Mesenchymal stem cell (in vitro differentiated cells and primary cell): ENCODE results near the gene PDE4B.
"Not testable (repeated sequence)": the region's sequence is repeated elsewhere in the genome, so short reads cannot be mapped to it uniquely, and the experiment has no call there.

Experiments used
- DNase-seq: peaks from one replicate; pipeline ENCODE4 v3.0.0-alpha.2; 2013
- H2AFZ ChIP-seq: one replicate; pipeline ENCODE4 v1.6.1; 2013; ENCODE audit warnings: low read depth, mild to moderate bottlenecking, control low read depth, inconsistent platforms, low read length, moderate library complexity
- H2AK5ac ChIP-seq: 2 replicates; pipeline ENCODE4 v1.6.1; 2013; ENCODE audit warnings: low read length, moderate library complexity, mild to moderate bottlenecking, inconsistent platforms; ENCODE audit not compliant: severe bottlenecking
- H2BK120ac ChIP-seq: one replicate; pipeline ENCODE4 v1.6.1; 2013; ENCODE audit warnings: low read depth, mild to moderate bottlenecking, inconsistent platforms, low read length, moderate library complexity
- H2BK12ac ChIP-seq, 2 experiments: one replicate each; pipeline ENCODE4 v1.6.1; 2013; ENCODE audit warnings: inconsistent platforms in 2 of 2, low read length in 2 of 2, mild to moderate bottlenecking in 2 of 2, moderate library complexity in 2 of 2, control low read depth in 1 of 2
- H2BK15ac ChIP-seq: one replicate; pipeline ENCODE4 v1.6.1; 2013; ENCODE audit warnings: mild to moderate bottlenecking, low read depth, inconsistent platforms; ENCODE audit not compliant: poor library complexity, severe bottlenecking
- H2BK5ac ChIP-seq: 2 replicates; pipeline ENCODE4 v1.6.1; 2013; ENCODE audit warnings: low read depth, mild to moderate bottlenecking, low read length, control low read depth, inconsistent platforms; ENCODE audit not compliant: poor library complexity, severe bottlenecking
- H3K14ac ChIP-seq, 2 experiments: one replicate each; pipeline ENCODE4 v1.6.1; 2013; ENCODE audit warnings: inconsistent platforms in 2 of 2, low read length in 2 of 2, control low read depth in 1 of 2, mild to moderate bottlenecking in 1 of 2, moderate library complexity in 1 of 2
- H3K18ac ChIP-seq, 2 experiments: one replicate each; pipeline ENCODE4 v1.6.1; 2013; ENCODE audit warnings: inconsistent platforms in 2 of 2, low read length in 2 of 2, control low read depth in 1 of 2, low read depth in 1 of 2, mild to moderate bottlenecking in 1 of 2
- H3K23ac ChIP-seq, 2 experiments: one replicate each; pipeline ENCODE4 v1.6.1; 2013; ENCODE audit warnings: inconsistent platforms in 2 of 2, low read length in 2 of 2, mild to moderate bottlenecking in 2 of 2, moderate library complexity in 2 of 2, control low read depth in 1 of 2
- H3K27ac ChIP-seq: 2 replicates; pipeline ENCODE4 v1.5.1; 2013; ENCODE audit warnings: mild to moderate bottlenecking, moderate library complexity, low read length, control low read depth, inconsistent platforms; ENCODE audit not compliant: poor library complexity, severe bottlenecking
- H3K27me3 ChIP-seq, 2 experiments: 2 replicates each; pipeline versions ENCODE4 v1.6.1 to v1.7.0; 2013; ENCODE audit warnings: low read length in 2 of 2, mild to moderate bottlenecking in 2 of 2, moderate library complexity in 2 of 2, control low read depth in 1 of 2, inconsistent platforms in 1 of 2; ENCODE audit not compliant: control insufficient read depth in 1 of 2, insufficient read depth in 1 of 2
- H3K36me3 ChIP-seq, 2 experiments: 2 replicates each; pipeline versions ENCODE4 v1.6.1 to v1.7.0; 2013; ENCODE audit warnings: low read length in 2 of 2, control low read depth in 1 of 2, inconsistent platforms in 1 of 2, low read depth in 1 of 2, mild to moderate bottlenecking in 1 of 2; ENCODE audit not compliant: insufficient read depth in 2 of 2, control insufficient read depth in 1 of 2
- H3K4ac ChIP-seq, 2 experiments: one replicate each; pipeline ENCODE4 v1.6.1; 2013; ENCODE audit warnings: inconsistent platforms in 2 of 2, low read length in 2 of 2, mild to moderate bottlenecking in 2 of 2, moderate library complexity in 2 of 2, control low read depth in 1 of 2, low read depth in 1 of 2
- H3K4me1 ChIP-seq: 2 replicates; pipeline ENCODE4 v1.6.1; 2013; ENCODE audit warnings: low read depth, low read length, control low read depth; ENCODE audit not compliant: control insufficient read depth, insufficient read depth
- H3K4me2 ChIP-seq: 2 replicates; pipeline ENCODE4 v1.6.1; 2013; ENCODE audit warnings: low read length, mild to moderate bottlenecking, inconsistent platforms; ENCODE audit not compliant: poor library complexity, severe bottlenecking
- H3K4me3 ChIP-seq, 2 experiments: 2 replicates each; pipeline versions ENCODE4 v1.5.1 to v1.7.0; 2013; ENCODE audit warnings: low read length in 2 of 2, mild to moderate bottlenecking in 2 of 2, control low read depth in 1 of 2, low read depth in 1 of 2; ENCODE audit not compliant: insufficient read depth in 1 of 2
- H3K79me1 ChIP-seq: replicated peaks from 2 replicates; pipeline ENCODE4 v1.6.1; 2013; ENCODE audit warnings: mild to moderate bottlenecking, control low read depth, low read length, inconsistent platforms; ENCODE audit not compliant: poor library complexity, severe bottlenecking
- H3K9ac ChIP-seq: 2 replicates; pipeline ENCODE4 v1.7.0; 2013; ENCODE audit warnings: mild to moderate bottlenecking, low read length, moderate library complexity
- H3K9me3 ChIP-seq: 2 replicates; pipeline ENCODE4 v1.7.0; 2013; ENCODE audit warnings: mild to moderate bottlenecking, low read length; ENCODE audit not compliant: control insufficient read depth
- H4K8ac ChIP-seq: one replicate; pipeline ENCODE4 v1.6.1; 2013; ENCODE audit warnings: inconsistent platforms, mild to moderate bottlenecking, low read length, moderate library complexity
- H4K91ac ChIP-seq: one replicate; pipeline ENCODE4 v1.6.1; 2013; ENCODE audit warnings: mild to moderate bottlenecking, low read length, inconsistent platforms
- WGBS: methylation state at CpG from one replicate; pipeline ENCODE4 v1.1.7; 2013; ENCODE audit warnings: mixed read lengths; 5-methylcytosine and 5-hydroxymethylcytosine counted together

Gene PDE4B

GRCh38 chr1:66112744-66113400 lies 320.2 kb downstream of the PDE4B start:
- Histone ChIP-seq H2BK12ac (no peak overlapping the region), H2AK5ac (no peak overlapping the region), H3K27me3 (no peaks in the 10 kb centered on the region), H3K4me2 (no peak overlapping the region), H3K36me3 (no peaks in the 10 kb centered on the region), H3K27ac (no peak overlapping the region), H2BK15ac (no peak overlapping the region), H3K9ac (no peak overlapping the region), H3K79me1 (no peaks in the 10 kb centered on the region), H3K4me1 (no peaks in the 10 kb centered on the region), H2AFZ (no peak overlapping the region), H2BK120ac (no peak overlapping the region), H3K4me3 (no peak overlapping the region), H4K91ac (no peak overlapping the region), H3K23ac (no peak overlapping the region), H3K9me3 (no peaks in the 10 kb centered on the region), H4K8ac (no peak overlapping the region), H3K4ac (no peak overlapping the region), H3K14ac (no peak overlapping the region), H3K18ac (no peak overlapping the region), H2BK5ac (no peak overlapping the region)
- 65% methylated on average over 2 of the region's 2 CpGs for WGBS
- DNase-seq = no peak

DNA sequence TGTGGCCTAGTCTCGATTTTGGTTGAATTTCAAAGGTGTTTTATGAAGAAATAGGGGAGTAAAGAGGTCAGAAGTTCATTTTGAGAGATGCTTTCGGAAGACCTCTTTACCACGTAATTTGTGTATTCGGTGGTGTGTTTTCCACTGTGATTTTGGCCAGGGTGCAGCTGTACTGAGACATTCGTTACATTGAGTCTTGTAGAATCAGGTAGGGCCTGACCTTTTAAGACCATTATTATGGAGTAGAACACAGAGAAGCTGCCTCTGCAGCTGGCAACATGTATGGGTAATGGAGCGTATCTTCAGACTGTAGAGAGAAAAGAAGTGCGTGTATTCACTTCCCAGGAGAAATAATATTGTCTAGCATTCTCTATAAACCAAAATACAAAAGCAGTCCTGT lies 326.5 kb downstream of the PDE4B start:
- H3K18ac ChIP-seq = no peak overlapping the region
- no peak overlapping the region for H3K9ac ChIP-seq
- H4K8ac ChIP-seq = no peak overlapping the region
- DNase-seq = no peak
- WGBS = 83% methylated on average over 6 of the region's 7 CpGs
- H3K9me3 ChIP-seq = no peaks in the 10 kb centered on the region
- no peak overlapping the region for H2BK12ac ChIP-seq
- no peak overlapping the region for H3K4ac ChIP-seq
- no peaks in the 10 kb centered on the region for H3K27me3 ChIP-seq
- H3K14ac ChIP-seq = no peak overlapping the region
- no peak overlapping the region for H4K91ac ChIP-seq
- no peak overlapping the region for H3K4me3 ChIP-seq
- H2BK5ac ChIP-seq = no peak overlapping the region
- H3K4me1 ChIP-seq = no peaks in the 10 kb centered on the region
- H3K27ac ChIP-seq = no peak overlapping the region
- H3K4me2 ChIP-seq = no peak overlapping the region
- no peak overlapping the region for H2AFZ ChIP-seq
- no peak overlapping the region for H2AK5ac ChIP-seq
- H3K23ac ChIP-seq = no peak overlapping the region
- no peak overlapping the region for H2BK120ac ChIP-seq
- no peaks in the 10 kb centered on the region for H3K36me3 ChIP-seq
- no peak overlapping the region for H2BK15ac ChIP-seq
- H3K79me1 ChIP-seq = no peaks in the 10 kb centered on the region

DNA sequence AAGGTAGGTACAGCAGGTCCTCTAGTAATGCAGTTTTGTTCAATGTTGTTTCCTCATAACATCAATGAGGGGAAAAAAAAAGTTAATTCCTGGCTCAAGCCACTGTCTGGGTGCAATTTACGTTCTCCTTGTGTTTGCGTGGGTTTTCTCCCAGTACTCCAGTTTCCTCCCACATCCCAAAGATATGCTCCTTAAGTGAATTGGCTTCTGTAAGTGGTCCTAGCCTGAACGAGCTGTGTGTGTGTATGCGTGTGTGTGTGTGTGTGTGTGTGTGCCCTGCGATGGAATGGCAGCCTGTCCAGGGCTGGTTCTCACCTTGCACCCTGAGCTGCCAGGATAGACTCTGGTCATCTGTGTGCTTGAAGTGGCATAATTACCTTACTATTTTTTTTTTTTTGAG lies 332.0 kb downstream of the PDE4B start:
- WGBS = 63% methylated on average over 4 of the region's 5 CpGs

DNA sequence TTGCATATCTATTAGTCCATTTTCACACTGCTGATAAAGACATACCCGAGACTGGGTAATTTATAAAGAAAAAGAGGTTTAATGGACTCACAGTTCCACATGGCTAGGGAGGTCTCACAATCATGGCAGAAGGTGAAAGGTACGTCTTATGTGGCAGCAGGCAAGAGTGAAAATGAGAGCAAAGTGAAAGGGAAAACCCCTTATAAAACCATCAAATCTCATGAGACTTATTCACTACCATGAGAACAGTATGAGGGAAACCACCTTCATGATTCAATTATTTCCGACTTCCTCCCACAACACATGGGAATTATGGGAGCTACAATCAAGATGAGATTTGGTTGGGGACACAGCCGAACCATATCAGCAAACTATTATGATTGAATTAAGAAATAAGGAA lies 335.9 kb downstream of the PDE4B start:
- WGBS = 100% methylated on average over 3 of the region's 4 CpGs
- not testable (repeated sequence) for H3K4ac ChIP-seq, H3K27ac ChIP-seq, H2AK5ac ChIP-seq, H3K79me1 ChIP-seq, H2BK5ac ChIP-seq, H4K8ac ChIP-seq, H2BK15ac ChIP-seq, H2BK120ac ChIP-seq, H3K4me2 ChIP-seq, H3K36me3 ChIP-seq, H3K23ac ChIP-seq, H3K4me1 ChIP-seq, H4K91ac ChIP-seq, H3K9me3 ChIP-seq, H2AFZ ChIP-seq, H3K4me3 ChIP-seq, DNase-seq, H3K14ac ChIP-seq, H3K9ac ChIP-seq, H2BK12ac ChIP-seq, H3K18ac ChIP-seq, H3K27me3 ChIP-seq

More for the DNA sequence above, 332.0 kb downstream of the PDE4B start:
- no peak for DNase-seq
- Histone ChIP-seq H3K4me3 (no peak overlapping the region), H3K14ac (no peak overlapping the region), H3K9me3 (no peaks in the 10 kb centered on the region), H2BK120ac (no peak overlapping the region), H3K9ac (no peak overlapping the region), H2BK12ac (no peak overlapping the region), H4K91ac (no peak overlapping the region), H3K79me1 (no peaks in the 10 kb centered on the region), H2AFZ (no peak overlapping the region), H3K18ac (no peak overlapping the region), H3K23ac (no peak overlapping the region), H2AK5ac (no peak overlapping the region), H3K4me1 (no peaks in the 10 kb centered on the region), H2BK15ac (no peak overlapping the region), H3K36me3 (no peaks in the 10 kb centered on the region), H3K27ac (no peak overlapping the region), H2BK5ac (no peak overlapping the region), H4K8ac (no peak overlapping the region), H3K4ac (no peak overlapping the region), H3K4me2 (no peak overlapping the region), H3K27me3 (no peaks in the 10 kb centered on the region)
